ENCODE results near the gene TBX19. TPM values are rescaled to one million over a fixed set of nuclear protein-coding genes. Genes with fewer than 3 reads are reported as not detected.

TBX19 gene
- total RNA-seq, 1 donor from 2014 or later, result 0.78 TPM

DNA sequence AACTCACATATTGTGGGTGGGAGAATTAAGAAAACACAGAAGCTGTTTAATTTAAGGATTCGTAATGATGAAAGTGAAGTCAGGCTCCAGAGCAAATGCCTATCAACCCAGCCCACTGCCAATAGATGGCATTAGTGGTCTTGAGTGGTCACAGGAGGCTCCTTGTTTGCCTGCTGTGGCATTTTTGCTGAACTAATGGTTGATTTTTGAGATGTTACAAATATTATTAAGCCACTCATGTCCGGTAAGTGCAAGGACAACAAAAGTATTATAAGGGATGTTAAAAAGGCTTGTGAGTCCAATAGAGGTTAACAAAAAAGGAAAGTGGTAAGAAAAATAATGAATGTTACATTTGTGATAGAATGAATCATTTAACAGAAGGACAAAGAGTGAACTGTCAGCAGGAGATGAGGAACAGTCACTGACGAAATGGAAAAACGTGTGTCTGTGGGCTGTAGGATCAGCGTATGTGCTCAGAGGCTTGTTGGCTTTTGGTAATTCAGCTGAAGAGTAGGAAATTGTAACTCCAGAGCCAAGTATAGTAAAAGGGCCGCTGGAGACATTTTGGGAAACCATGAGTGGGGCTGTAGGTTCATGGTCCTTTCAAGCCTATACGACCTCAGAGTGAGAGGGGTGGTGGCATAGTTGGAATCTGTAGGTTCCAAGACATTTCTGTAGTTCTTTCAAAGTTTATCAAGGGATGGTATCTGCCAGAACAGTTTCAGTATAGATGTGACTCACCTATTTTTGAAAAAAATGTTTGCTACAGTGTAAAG lies 43.7 kb upstream of the TBX19 start:
- DNase-seq, result no peak
- peaks cover 3% of the 10 kb centered on the region for H3K27me3 Mint-ChIP-seq (ENCODE audit: unreplicated experiment)
- peaks cover 3% of the 10 kb centered on the region for H3K36me3 Mint-ChIP-seq (ENCODE audit: unreplicated experiment)
- H3K4me1 Mint-ChIP-seq (ENCODE audit: low read depth, unreplicated experiment), result no peaks in the 10 kb centered on the region
- TF ChIP-seq, protein P1, sequence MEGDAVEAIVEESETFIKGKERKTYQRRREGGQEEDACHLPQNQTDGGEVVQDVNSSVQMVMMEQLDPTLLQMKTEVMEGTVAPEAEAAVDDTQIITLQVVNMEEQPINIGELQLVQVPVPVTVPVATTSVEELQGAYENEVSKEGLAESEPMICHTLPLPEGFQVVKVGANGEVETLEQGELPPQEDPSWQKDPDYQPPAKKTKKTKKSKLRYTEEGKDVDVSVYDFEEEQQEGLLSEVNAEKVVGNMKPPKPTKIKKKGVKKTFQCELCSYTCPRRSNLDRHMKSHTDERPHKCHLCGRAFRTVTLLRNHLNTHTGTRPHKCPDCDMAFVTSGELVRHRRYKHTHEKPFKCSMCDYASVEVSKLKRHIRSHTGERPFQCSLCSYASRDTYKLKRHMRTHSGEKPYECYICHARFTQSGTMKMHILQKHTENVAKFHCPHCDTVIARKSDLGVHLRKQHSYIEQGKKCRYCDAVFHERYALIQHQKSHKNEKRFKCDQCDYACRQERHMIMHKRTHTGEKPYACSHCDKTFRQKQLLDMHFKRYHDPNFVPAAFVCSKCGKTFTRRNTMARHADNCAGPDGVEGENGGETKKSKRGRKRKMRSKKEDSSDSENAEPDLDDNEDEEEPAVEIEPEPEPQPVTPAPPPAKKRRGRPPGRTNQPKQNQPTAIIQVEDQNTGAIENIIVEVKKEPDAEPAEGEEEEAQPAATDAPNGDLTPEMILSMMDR (IDR thresholded peaks at IDR 0.05; ENCODE audit: partially characterized antibody, unreplicated experiment), result no peak
- H3K4me3 Mint-ChIP-seq (ENCODE audit: unreplicated experiment), result no peak overlapping the region
- H3K9me3 Mint-ChIP-seq (ENCODE audit: unreplicated experiment), result no peaks in the 10 kb centered on the region
- no peak overlapping the region for H3K27ac Mint-ChIP-seq (ENCODE audit: unreplicated experiment)

DNA sequence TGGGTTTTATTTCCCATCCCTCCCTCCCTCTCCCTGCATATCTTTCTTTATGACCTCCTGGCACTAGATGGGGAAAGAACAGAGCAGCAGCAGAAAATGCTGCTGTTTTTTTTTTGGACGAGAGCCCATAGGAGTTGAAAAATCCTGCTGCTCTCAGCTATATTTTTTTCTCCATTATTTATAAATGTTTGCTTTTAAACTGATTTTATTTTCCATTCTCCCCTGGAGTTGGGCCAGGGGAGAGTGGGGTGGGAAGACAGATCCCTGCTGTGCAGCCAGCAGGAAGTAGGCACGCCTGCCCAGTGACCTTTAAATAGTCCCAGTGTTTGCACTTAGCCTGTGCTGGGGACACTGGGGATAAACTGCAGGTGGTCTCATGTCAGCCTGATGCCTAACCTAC lies 37.5 kb upstream of the TBX19 start:
- TF ChIP-seq, protein P1 (IDR thresholded peaks at IDR 0.05; ENCODE audit: partially characterized antibody, unreplicated experiment), result no peak
- H3K4me1 Mint-ChIP-seq (ENCODE audit: low read depth, unreplicated experiment), result no peaks in the 10 kb centered on the region
- H3K27me3 Mint-ChIP-seq (ENCODE audit: unreplicated experiment), result no peaks in the 10 kb centered on the region
- peaks cover 3% of the 10 kb centered on the region for H3K36me3 Mint-ChIP-seq (ENCODE audit: unreplicated experiment)
- H3K9me3 Mint-ChIP-seq (ENCODE audit: unreplicated experiment), result no peaks in the 10 kb centered on the region
- H3K4me3 Mint-ChIP-seq (ENCODE audit: unreplicated experiment), result no peak overlapping the region
- H3K27ac Mint-ChIP-seq (ENCODE audit: unreplicated experiment), result no peak overlapping the region
- DNase-seq, result no peak

DNA sequence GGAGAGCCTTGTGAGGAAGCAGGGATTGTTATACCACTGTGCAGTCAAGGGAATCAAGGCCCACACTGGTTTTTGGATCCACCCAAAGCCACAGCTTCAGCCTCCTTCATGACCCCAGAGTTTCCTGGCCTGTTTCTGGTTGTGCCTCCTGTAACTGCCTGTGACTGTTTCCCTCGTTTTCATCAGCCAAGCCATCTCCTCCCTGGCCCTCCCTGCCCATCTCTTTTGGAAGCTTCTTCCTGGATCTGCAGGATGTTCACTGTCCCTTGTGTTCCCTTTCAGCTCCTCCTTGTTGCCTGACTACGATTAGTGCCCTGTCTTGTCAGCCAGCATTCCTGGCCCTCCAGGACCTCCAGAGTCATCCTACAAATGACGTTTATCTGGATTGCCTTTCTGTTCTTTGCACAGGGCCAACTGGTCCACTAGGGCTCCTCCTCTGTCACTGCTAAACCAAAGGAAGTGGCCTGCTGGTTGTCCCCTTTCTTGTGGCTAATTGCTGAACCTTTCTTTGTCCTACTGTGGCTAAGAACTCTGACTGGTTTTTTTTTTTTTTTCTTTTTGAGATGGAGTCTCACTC lies 37.0 kb upstream of the TBX19 start:
- Mint-ChIP-seq H3K9me3 (ENCODE audit: unreplicated experiment) (no peaks in the 10 kb centered on the region), H3K27me3 (ENCODE audit: unreplicated experiment) (no peaks in the 10 kb centered on the region), H3K4me3 (ENCODE audit: unreplicated experiment) (no peak overlapping the region), H3K27ac (ENCODE audit: unreplicated experiment) (no peak overlapping the region), H3K36me3 (ENCODE audit: unreplicated experiment) (peaks cover 3% of the 10 kb centered on the region), H3K4me1 (ENCODE audit: low read depth, unreplicated experiment) (no peaks in the 10 kb centered on the region)
- TF ChIP-seq, protein P1 (IDR thresholded peaks at IDR 0.05; ENCODE audit: partially characterized antibody, unreplicated experiment), result no peak
- DNase-seq, result no peak

DNA sequence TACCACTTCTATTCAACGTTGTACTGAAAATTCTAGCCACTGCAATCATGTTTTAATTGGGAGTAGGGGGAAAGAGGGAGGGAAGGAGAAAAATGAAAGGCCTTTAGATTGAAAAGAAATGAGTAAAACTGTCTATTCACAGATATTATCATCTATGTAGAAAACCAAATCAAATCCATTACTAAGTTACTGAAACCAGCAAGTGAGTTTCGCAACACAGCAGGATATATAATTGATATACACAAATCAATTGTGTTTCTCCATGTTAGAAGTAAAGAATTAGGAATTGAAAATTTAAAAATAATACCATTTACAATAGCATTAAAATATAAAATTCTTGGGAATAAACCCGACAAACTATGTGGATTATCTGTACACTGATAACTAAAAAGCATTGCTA lies 35.6 kb upstream of the TBX19 start:
- Mint-ChIP-seq H3K36me3 (ENCODE audit: unreplicated experiment) (peaks cover 3% of the 10 kb centered on the region), H3K4me3 (ENCODE audit: unreplicated experiment) (no peak overlapping the region), H3K4me1 (ENCODE audit: low read depth, unreplicated experiment) (no peaks in the 10 kb centered on the region), H3K9me3 (ENCODE audit: unreplicated experiment) (no peaks in the 10 kb centered on the region), H3K27ac (ENCODE audit: unreplicated experiment) (no peak overlapping the region), H3K27me3 (ENCODE audit: unreplicated experiment) (no peaks in the 10 kb centered on the region)
- TF ChIP-seq, protein P1 (IDR thresholded peaks at IDR 0.05; ENCODE audit: partially characterized antibody, unreplicated experiment), result no peak
- no peak for DNase-seq

DNA sequence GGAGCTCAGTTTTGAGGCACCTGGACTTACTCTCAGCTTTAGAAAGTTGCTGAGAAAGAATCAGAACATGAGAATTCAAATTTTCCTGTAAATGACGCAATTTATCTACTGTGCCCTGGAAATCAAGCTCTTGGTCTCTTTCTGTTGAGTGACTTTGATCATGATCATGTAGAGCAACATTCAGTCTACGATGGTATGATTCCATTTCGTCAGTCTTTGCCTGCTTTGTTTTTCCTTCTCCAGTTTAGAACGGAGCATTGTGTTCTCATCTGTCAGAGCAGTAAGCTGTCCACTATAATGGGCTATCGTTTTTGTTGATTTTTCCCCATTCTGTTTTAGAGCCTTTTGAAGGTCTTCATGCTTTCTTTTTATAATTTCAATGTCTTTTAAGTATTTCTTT lies 34.2 kb upstream of the TBX19 start:
- TF ChIP-seq, protein P1 (IDR thresholded peaks at IDR 0.05; ENCODE audit: partially characterized antibody, unreplicated experiment), result no peak
- no peaks in the 10 kb centered on the region for H3K36me3 Mint-ChIP-seq (ENCODE audit: unreplicated experiment)
- DNase-seq, result no peak
- no peak overlapping the region for H3K4me3 Mint-ChIP-seq (ENCODE audit: unreplicated experiment)
- H3K9me3 Mint-ChIP-seq (ENCODE audit: unreplicated experiment), result no peaks in the 10 kb centered on the region
- no peaks in the 10 kb centered on the region for H3K27me3 Mint-ChIP-seq (ENCODE audit: unreplicated experiment)
- H3K27ac Mint-ChIP-seq (ENCODE audit: unreplicated experiment), result no peak overlapping the region
- H3K4me1 Mint-ChIP-seq (ENCODE audit: low read depth, unreplicated experiment), result no peaks in the 10 kb centered on the region
